SHP77 (cell line): ENCODE measurements around the gene TANK.

ENCODE experiments used
- DNase-seq, 2 experiments: peaks; one replicate each; lab custom pipeline; 2025; lab: John Stamatoyannopoulos, UW

TANK gene

GRCh38 chr2:161228511-161229240 is 68.4 kb downstream of the TANK start:
- no peak for DNase-seq

- no peak for DNase-seq
Observed at GRCh38 chr2:161230959-161231358, 70.7 kb downstream of the TANK start.

- no peak for DNase-seq
Observed at GRCh38 chr2:161232571-161232970, 72.3 kb downstream of the TANK start.

GRCh38 chr2:161233858-161234431 is 73.7 kb downstream of the TANK start:
- DNase-seq, result no peak

- no peak for DNase-seq
Observed at GRCh38 chr2:161234627-161235026, 74.4 kb downstream of the TANK start.

GRCh38 chr2:161237392-161238264 is 77.4 kb downstream of the TANK start:
- DNase-seq, result peak in 1 of 2 experiments; percentile 52

- no peak for DNase-seq
Observed at GRCh38 chr2:161238265-161238559, 78.0 kb downstream of the TANK start.

GRCh38 chr2:161238560-161239325 is 78.5 kb downstream of the TANK start:
- DNase-seq, result peak in 1 of 2 experiments; percentile 21

GRCh38 chr2:161239326-161240109 is 79.3 kb downstream of the TANK start:
- no peak for DNase-seq

GRCh38 chr2:161241894-161242293 is 81.7 kb downstream of the TANK start:
- DNase-seq, result no peak

GRCh38 chr2:161243312-161243711 is 83.1 kb downstream of the TANK start:
- DNase-seq, result no peak

GRCh38 chr2:161243905-161244304 is 83.7 kb downstream of the TANK start:
- DNase-seq, result no peak

GRCh38 chr2:161244387-161245260 is 84.4 kb downstream of the TANK start:
- DNase-seq, result peak; percentile 45 to 69

GRCh38 chr2:161245261-161245553 is 85.0 kb downstream of the TANK start:
- DNase-seq, result no peak

- no peak for DNase-seq
Observed at GRCh38 chr2:161245671-161246070, 85.4 kb downstream of the TANK start.

- DNase-seq, result no peak
Observed at GRCh38 chr2:161246281-161246680, 86.1 kb downstream of the TANK start.

GRCh38 chr2:161250864-161251436 is 90.7 kb downstream of the TANK start:
- peak; percentile 21 to 57 for DNase-seq

- no peak for DNase-seq
Observed at GRCh38 chr2:161257123-161257952, 97.1 kb downstream of the TANK start.

- DNase-seq, result no peak
Observed at GRCh38 chr2:161265874-161266273, 105.6 kb downstream of the TANK start.
